NT2/D1 (cell line): ENCODE measurements around the gene C9orf50.

Experiments
- SUZ12 ChIP-seq: IDR thresholded peaks from 2 replicates; pipeline ENCODE4 v1.6.1; 2011; ENCODE audit not compliant: insufficient read length, insufficient read depth; ENCODE audit errors: extremely low read depth
- YY1 ChIP-seq: IDR thresholded peaks from 2 replicates; pipeline ENCODE4 v1.6.1; 2011; ENCODE audit not compliant: insufficient read length, insufficient read depth
- ZNF274 ChIP-seq: IDR thresholded peaks from 2 replicates; pipeline ENCODE4 v1.6.1; 2011; ENCODE audit warnings: mild to moderate bottlenecking, low read depth, low read length

DNA sequence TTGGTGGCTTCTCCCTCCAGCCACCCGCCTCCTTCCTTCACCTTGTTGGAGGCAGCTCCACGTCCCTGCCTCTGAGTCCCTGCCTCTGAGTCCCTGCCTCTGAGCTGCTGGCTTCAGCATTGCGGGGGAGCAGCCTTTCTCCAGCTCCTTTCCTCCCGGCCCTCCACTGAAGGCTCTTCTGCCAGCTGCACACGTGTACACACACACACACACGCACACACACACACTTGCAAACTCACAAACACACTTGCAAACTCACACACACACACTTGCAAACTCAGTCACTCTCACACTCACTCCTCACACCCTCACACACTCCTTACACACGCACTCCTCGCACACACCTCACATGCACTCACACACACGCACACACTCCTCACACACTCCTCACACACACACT is 45.1 kb downstream of the C9orf50 start:
- no peak for TF ChIP-seq ZNF274
- no peak for TF ChIP-seq YY1
- TF ChIP-seq SUZ12 = no peak
